Caco-2 (cell line): ENCODE measurements around the gene ATXN7L1. TPM values are rescaled to one million over a fixed set of nuclear protein-coding genes. Genes with fewer than 3 reads are reported as not detected.

ENCODE experiments used
- BruUV-seq: library from RNA; stranded (reverse); fragments of 400-500 nt; replicated peaks from 2 replicates; lab custom pipeline; 2021; lab: Mats Ljungman, UMichigan
- CTCF ChIA-PET: fragments of 300-600 bp; sonication (Branson Sonifier 250); formaldehyde crosslinking; loops from one replicate; lab custom pipeline; 2022; ENCODE audit warnings: antibody characterized with exemption; lab: Charles Lee
- POLR2A ChIA-PET: fragments of 300-600 bp; sonication (Branson Sonifier 250); formaldehyde crosslinking; loops from one replicate; lab custom pipeline; 2022; ENCODE audit warnings: antibody characterized with exemption; lab: Charles Lee
- DNase-seq, 2 experiments: peaks; one replicate each; pipeline versions ENCODE4 v3.0.0 to v3.0.0-alpha.2; 2020 to 2022
- H3K27me3 ChIP-seq: replicated peaks from 2 replicates; pipeline ENCODE4 v1.6.0; 2011; ENCODE audit warnings: low read length; ENCODE audit not compliant: control insufficient read depth, insufficient read depth
- H3K36me3 ChIP-seq: 2 replicates; pipeline ENCODE4 v1.5.1; 2011; ENCODE audit warnings: low read length; ENCODE audit not compliant: control insufficient read depth, insufficient read depth
- H3K4me1 ChIP-seq: fragments of 250-450 bp; sonication (Bioruptor Pico); 2 replicates; pipeline ENCODE4 v1.5.1; 2020; ENCODE audit warnings: mild to moderate bottlenecking
- H3K4me3 ChIP-seq: 2 replicates; pipeline ENCODE4 v1.5.1; 2011; ENCODE audit warnings: low read depth, mild to moderate bottlenecking, control low read depth, low read length
- H3K9me3 ChIP-seq: fragments of 250-450 bp; sonication (Bioruptor Pico); 2 replicates; pipeline ENCODE4 v1.5.1; 2020; ENCODE audit warnings: mild to moderate bottlenecking, moderate library complexity
- H3K27ac Mint-ChIP-seq: one replicate; pipeline ENCODE4 v1.8.0; 2022; ENCODE audit warnings: mixed read lengths; ENCODE audit not compliant: unreplicated experiment
- H3K27me3 Mint-ChIP-seq: one replicate; pipeline ENCODE4 v1.8.0; 2022; ENCODE audit warnings: mixed read lengths; ENCODE audit not compliant: insufficient read depth, unreplicated experiment
- H3K36me3 Mint-ChIP-seq: one replicate; pipeline ENCODE4 v1.8.0; 2022; ENCODE audit warnings: mild to moderate bottlenecking, mixed read lengths; ENCODE audit not compliant: insufficient read depth, unreplicated experiment
- H3K4me1 Mint-ChIP-seq: one replicate; pipeline ENCODE4 v1.8.0; 2022; ENCODE audit warnings: low read depth, mixed read lengths; ENCODE audit not compliant: unreplicated experiment
- H3K4me3 Mint-ChIP-seq: one replicate; pipeline ENCODE4 v1.8.0; 2022; ENCODE audit warnings: mild to moderate bottlenecking, moderate library complexity, mixed read lengths; ENCODE audit not compliant: unreplicated experiment
- H3K9me3 Mint-ChIP-seq: one replicate; pipeline ENCODE4 v1.8.0; 2022; ENCODE audit warnings: mixed read lengths; ENCODE audit not compliant: unreplicated experiment
- CTCF ChIP-seq, 2 experiments: fragments of 200-600 bp in 1 of 2; IDR thresholded peaks; 1 replicate in 1 of 2; 2 replicates in 1 of 2; pipeline versions ENCODE4 v1.5.1 to v1.8.0; 2011 to 2022; ENCODE audit warnings: antibody characterized with exemption in 1 of 2, control low read depth in 1 of 2, inconsistent platforms in 1 of 2, low read depth in 1 of 2, low read length in 1 of 2, mild to moderate bottlenecking in 1 of 2, moderate library complexity in 1 of 2; ENCODE audit not compliant: insufficient read depth in 1 of 2, severe bottlenecking in 1 of 2, unreplicated experiment in 1 of 2
- intact Hi-C: fragments of 100-400 bp; cut with micrococcal nuclease; formaldehyde crosslinking; loops from one replicate; pipeline ENCODE4 v1.10.0; 2022; ENCODE audit not compliant: unreplicated experiment
- total RNA-seq: library from RNA; stranded (reverse); gene quantifications from 2 replicates; pipeline ENCODE4 v1.2.3, GENCODE V29; 2022

ATXN7L1 gene
- total RNA-seq, 1 experiment from 2014 or later = 14.1 TPM

GRCh38 chr7:105613611-105614330, 262.6 kb downstream of the ATXN7L1 start:
- intact Hi-C loops = no loop called here
- no peak overlapping the region for H3K4me3 ChIP-seq
- no peak overlapping the region for H3K27ac Mint-ChIP-seq
- H3K4me1 Mint-ChIP-seq = no peaks in the 10 kb centered on the region
- no TSS peak for BruUV-seq
- no peaks in the 10 kb centered on the region for H3K4me1 ChIP-seq
- no peaks in the 10 kb centered on the region for H3K9me3 Mint-ChIP-seq
- no peak for TF ChIP-seq CTCF (IDR thresholded peaks at IDR 0.05; ENCODE audit: insufficient read depth in 1 of 2, low read depth in 1 of 2, low read length in 1 of 2, severe bottlenecking in 1 of 2, unreplicated experiment in 1 of 2)
- POLR2A ChIA-PET = no interaction called here
- peaks cover 4% of the 10 kb centered on the region for H3K36me3 Mint-ChIP-seq
- DNase-seq = peak in 1 of 2 experiments; percentile 18
- CTCF ChIA-PET = no interaction called here
- H3K9me3 ChIP-seq = no peaks in the 10 kb centered on the region
- no peaks in the 10 kb centered on the region for H3K27me3 ChIP-seq
- H3K4me3 Mint-ChIP-seq = no peak overlapping the region
- no peaks in the 10 kb centered on the region for H3K27me3 Mint-ChIP-seq
- H3K36me3 ChIP-seq = no peaks in the 10 kb centered on the region

- no peaks in the 10 kb centered on the region for H3K9me3 Mint-ChIP-seq
- H3K9me3 ChIP-seq = no peaks in the 10 kb centered on the region
- no peaks in the 10 kb centered on the region for H3K27me3 Mint-ChIP-seq
- H3K27me3 ChIP-seq = no peaks in the 10 kb centered on the region
- no peak overlapping the region for H3K4me3 ChIP-seq
- H3K36me3 ChIP-seq = no peaks in the 10 kb centered on the region
- intact Hi-C loops = no loop called here
- H3K36me3 Mint-ChIP-seq = peaks cover under 1% of the 10 kb centered on the region
- H3K27ac Mint-ChIP-seq = no peak overlapping the region
- ChIA-PET CTCF (no interaction called here), POLR2A (no interaction called here)
- no peak overlapping the region for H3K4me3 Mint-ChIP-seq
- no TSS peak for BruUV-seq
- no peaks in the 10 kb centered on the region for H3K4me1 Mint-ChIP-seq
- no peak for DNase-seq
- TF ChIP-seq CTCF (IDR thresholded peaks at IDR 0.05; ENCODE audit: insufficient read depth in 1 of 2, low read depth in 1 of 2, low read length in 1 of 2, severe bottlenecking in 1 of 2, unreplicated experiment in 1 of 2) = no peak
- no peaks in the 10 kb centered on the region for H3K4me1 ChIP-seq
Measured at GRCh38 chr7:105612806-105613205, 263.6 kb downstream of the ATXN7L1 start.

- BruUV-seq = no TSS peak
- intact Hi-C loops = no loop called here
- no peaks in the 10 kb centered on the region for H3K4me1 Mint-ChIP-seq
- POLR2A ChIA-PET = no interaction called here
- H3K27me3 Mint-ChIP-seq = no peaks in the 10 kb centered on the region
- CTCF ChIA-PET = no interaction called here
- no peaks in the 10 kb centered on the region for H3K9me3 ChIP-seq
- H3K9me3 Mint-ChIP-seq = no peaks in the 10 kb centered on the region
- no peak overlapping the region for H3K4me3 Mint-ChIP-seq
- H3K4me3 ChIP-seq = no peak overlapping the region
- no peaks in the 10 kb centered on the region for H3K36me3 ChIP-seq
- H3K36me3 Mint-ChIP-seq = no peaks in the 10 kb centered on the region
- no peak overlapping the region for H3K27ac Mint-ChIP-seq
- DNase-seq = peak in 1 of 2 experiments; percentile 17
- H3K27me3 ChIP-seq = no peaks in the 10 kb centered on the region
- no peaks in the 10 kb centered on the region for H3K4me1 ChIP-seq
- TF ChIP-seq CTCF (IDR thresholded peaks at IDR 0.05; ENCODE audit: insufficient read depth in 1 of 2, low read depth in 1 of 2, low read length in 1 of 2, severe bottlenecking in 1 of 2, unreplicated experiment in 1 of 2) = no peak
Measured at GRCh38 chr7:105611856-105612775, 264.3 kb downstream of the ATXN7L1 start.
